MM.1S (cell line): ENCODE measurements around the gene SLC43A3.

ENCODE experiments used
- DNase-seq: peaks from one replicate; pipeline ENCODE4 v3.0.0-alpha.2; 2015
- H2AFZ ChIP-seq: fragments of 300-600 bp; sonication (generic); 2 replicates; pipeline ENCODE4 v1.6.0; 2016; ENCODE audit warnings: antibody characterized with exemption, low read length
- H3F3A ChIP-seq: fragments of 300-600 bp; sonication (generic); 2 replicates; pipeline ENCODE4 v1.6.1; 2016; ENCODE audit warnings: mild to moderate bottlenecking, antibody characterized with exemption, low read length, moderate library complexity, mixed read lengths; ENCODE audit not compliant: insufficient read depth
- H3K27ac ChIP-seq: fragments of 300-600 bp; sonication (generic); 2 replicates; pipeline ENCODE4 v1.5.1; 2016; ENCODE audit warnings: mild to moderate bottlenecking, low read length
- H3K27me3 ChIP-seq: fragments of 300-600 bp; sonication (generic); replicated peaks from 2 replicates; pipeline ENCODE4 v1.6.0; 2016; ENCODE audit warnings: low read length; ENCODE audit not compliant: insufficient read depth
- H3K36me3 ChIP-seq: fragments of 300-600 bp; sonication (generic); replicated peaks from 2 replicates; pipeline ENCODE4 v1.6.1; 2016; ENCODE audit warnings: mild to moderate bottlenecking, low read length, mixed read lengths; ENCODE audit not compliant: insufficient read depth
- H3K4me1 ChIP-seq: fragments of 300-600 bp; sonication (generic); 2 replicates; pipeline ENCODE4 v1.6.1; 2016; ENCODE audit warnings: low read length, mixed read lengths
- H3K4me2 ChIP-seq: fragments of 300-600 bp; sonication (generic); 2 replicates; pipeline ENCODE4 v1.6.0; 2016; ENCODE audit warnings: low read depth, low read length
- H3K4me3 ChIP-seq: fragments of 300-600 bp; sonication (generic); 2 replicates; pipeline ENCODE4 v1.5.1; 2016; ENCODE audit warnings: low read length, mixed read lengths
- H3K79me2 ChIP-seq: fragments of 300-600 bp; sonication (generic); 2 replicates; pipeline ENCODE4 v1.6.1; 2016; ENCODE audit warnings: mixed run types, low read length, mixed read lengths
- H3K9ac ChIP-seq: fragments of 300-600 bp; sonication (generic); 2 replicates; pipeline ENCODE4 v1.6.1; 2016; ENCODE audit warnings: low read length, mixed read lengths
- H3K9me2 ChIP-seq: fragments of 300-600 bp; sonication (generic); replicated peaks from 2 replicates; pipeline ENCODE4 v1.6.1; 2016; ENCODE audit warnings: mild to moderate bottlenecking, low read length, mixed read lengths; ENCODE audit not compliant: insufficient read depth
- H3K9me3 ChIP-seq: fragments of 300-600 bp; sonication (generic); replicated peaks from 2 replicates; pipeline ENCODE4 v1.6.1; 2016; ENCODE audit warnings: mild to moderate bottlenecking, low read length, mixed read lengths; ENCODE audit not compliant: insufficient read depth
- H4K20me1 ChIP-seq: fragments of 300-600 bp; sonication (generic); 2 replicates; pipeline ENCODE4 v1.6.1; 2016; ENCODE audit warnings: mild to moderate bottlenecking, low read length, moderate library complexity, mixed read lengths; ENCODE audit not compliant: insufficient read depth
- EZH2 ChIP-seq: fragments of 300-600 bp; sonication (generic); optimal IDR thresholded peaks from 2 replicates; pipeline ENCODE3; 2017; ENCODE audit warnings: low read depth, mild to moderate bottlenecking, antibody characterized with exemption, low read length, mixed read lengths
- EZH2phosphoT487 ChIP-seq: fragments of 300-600 bp; sonication (generic); IDR thresholded peaks from 2 replicates; pipeline ENCODE4 v1.6.1; 2018; ENCODE audit warnings: antibody characterized with exemption, low read length
- TF ChIP-seq, protein P1 (sequence below): fragments of 300-600 bp; sonication (generic); IDR thresholded peaks from 2 replicates; pipeline ENCODE4 v1.5.1; 2016; ENCODE audit warnings: antibody characterized with exemption, low read length, mixed read lengths

Gene SLC43A3

DNA sequence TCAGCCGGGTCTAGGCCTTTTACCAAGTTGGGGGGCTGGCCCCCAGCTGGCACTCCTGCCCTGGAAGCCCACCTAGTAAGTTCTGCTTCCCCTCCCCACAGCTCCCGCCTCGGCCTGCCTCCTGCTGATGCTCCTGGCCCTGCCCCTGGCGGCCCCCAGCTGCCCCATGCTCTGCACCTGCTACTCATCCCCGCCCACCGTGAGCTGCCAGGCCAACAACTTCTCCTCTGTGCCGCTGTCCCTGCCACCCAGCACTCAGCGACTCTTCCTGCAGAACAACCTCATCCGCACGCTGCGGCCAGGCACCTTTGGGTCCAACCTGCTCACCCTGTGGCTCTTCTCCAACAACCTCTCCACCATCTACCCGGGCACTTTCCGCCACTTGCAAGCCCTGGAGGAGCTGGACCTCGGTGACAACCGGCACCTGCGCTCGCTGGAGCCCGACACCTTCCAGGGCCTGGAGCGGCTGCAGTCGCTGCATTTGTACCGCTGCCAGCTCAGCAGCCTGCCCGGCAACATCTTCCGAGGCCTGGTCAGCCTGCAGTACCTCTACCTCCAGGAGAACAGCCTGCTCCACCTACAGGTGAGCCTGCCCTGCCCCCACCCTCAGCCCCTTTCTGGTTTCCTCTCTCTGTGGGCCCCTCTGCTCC is 40.7 kb upstream of the SLC43A3 start:
- Histone ChIP-seq H2AFZ (no peak overlapping the region), H3K9ac (no peak overlapping the region), H3K79me2 (no peaks in the 10 kb centered on the region), H3F3A (no peaks in the 10 kb centered on the region), H3K27me3 (no peaks in the 10 kb centered on the region), H3K9me2 (no peaks in the 10 kb centered on the region), H3K4me1 (no peaks in the 10 kb centered on the region), H4K20me1 (no peaks in the 10 kb centered on the region), H3K9me3 (no peaks in the 10 kb centered on the region), H3K4me2 (no peak overlapping the region), H3K36me3 (no peaks in the 10 kb centered on the region), H3K4me3 (no peak overlapping the region), H3K27ac (no peak overlapping the region)
- DNase-seq = no peak
- TF ChIP-seq EZH2phosphoT487 = no peak
- TF ChIP-seq, protein P1, sequence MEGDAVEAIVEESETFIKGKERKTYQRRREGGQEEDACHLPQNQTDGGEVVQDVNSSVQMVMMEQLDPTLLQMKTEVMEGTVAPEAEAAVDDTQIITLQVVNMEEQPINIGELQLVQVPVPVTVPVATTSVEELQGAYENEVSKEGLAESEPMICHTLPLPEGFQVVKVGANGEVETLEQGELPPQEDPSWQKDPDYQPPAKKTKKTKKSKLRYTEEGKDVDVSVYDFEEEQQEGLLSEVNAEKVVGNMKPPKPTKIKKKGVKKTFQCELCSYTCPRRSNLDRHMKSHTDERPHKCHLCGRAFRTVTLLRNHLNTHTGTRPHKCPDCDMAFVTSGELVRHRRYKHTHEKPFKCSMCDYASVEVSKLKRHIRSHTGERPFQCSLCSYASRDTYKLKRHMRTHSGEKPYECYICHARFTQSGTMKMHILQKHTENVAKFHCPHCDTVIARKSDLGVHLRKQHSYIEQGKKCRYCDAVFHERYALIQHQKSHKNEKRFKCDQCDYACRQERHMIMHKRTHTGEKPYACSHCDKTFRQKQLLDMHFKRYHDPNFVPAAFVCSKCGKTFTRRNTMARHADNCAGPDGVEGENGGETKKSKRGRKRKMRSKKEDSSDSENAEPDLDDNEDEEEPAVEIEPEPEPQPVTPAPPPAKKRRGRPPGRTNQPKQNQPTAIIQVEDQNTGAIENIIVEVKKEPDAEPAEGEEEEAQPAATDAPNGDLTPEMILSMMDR = no peak
- TF ChIP-seq EZH2 = no peak

DNA sequence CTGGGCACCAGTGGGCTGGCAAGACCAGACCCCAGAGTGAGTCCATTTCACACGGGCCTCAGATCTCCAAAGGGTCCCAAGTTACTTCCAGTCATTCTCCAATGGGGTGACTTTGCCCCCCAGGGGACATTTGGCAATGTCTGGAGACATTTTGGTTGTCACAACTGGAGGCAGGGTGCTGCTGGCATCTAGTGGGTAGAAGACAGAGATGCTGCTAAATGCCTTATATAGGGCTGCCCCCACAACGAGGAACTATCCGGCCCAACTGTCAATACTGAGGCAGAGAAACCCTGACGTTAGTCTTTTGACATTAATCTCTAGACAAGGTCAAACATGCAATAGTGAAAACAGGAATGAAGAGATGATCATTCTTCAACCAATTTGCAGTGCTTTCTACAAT is 39.8 kb upstream of the SLC43A3 start:
- H3K27me3 ChIP-seq = no peaks in the 10 kb centered on the region
- no peaks in the 10 kb centered on the region for H3K4me1 ChIP-seq
- H3F3A ChIP-seq = no peaks in the 10 kb centered on the region
- H2AFZ ChIP-seq = no peak overlapping the region
- no peak for DNase-seq
- TF ChIP-seq, protein P1 = no peak
- no peak for TF ChIP-seq EZH2phosphoT487
- H3K9ac ChIP-seq = no peak overlapping the region
- no peaks in the 10 kb centered on the region for H3K9me3 ChIP-seq
- no peak overlapping the region for H3K4me3 ChIP-seq
- no peaks in the 10 kb centered on the region for H3K9me2 ChIP-seq
- H3K36me3 ChIP-seq = no peaks in the 10 kb centered on the region
- no peak overlapping the region for H3K27ac ChIP-seq
- H3K79me2 ChIP-seq = no peaks in the 10 kb centered on the region
- no peak overlapping the region for H3K4me2 ChIP-seq
- H4K20me1 ChIP-seq = no peaks in the 10 kb centered on the region

DNA sequence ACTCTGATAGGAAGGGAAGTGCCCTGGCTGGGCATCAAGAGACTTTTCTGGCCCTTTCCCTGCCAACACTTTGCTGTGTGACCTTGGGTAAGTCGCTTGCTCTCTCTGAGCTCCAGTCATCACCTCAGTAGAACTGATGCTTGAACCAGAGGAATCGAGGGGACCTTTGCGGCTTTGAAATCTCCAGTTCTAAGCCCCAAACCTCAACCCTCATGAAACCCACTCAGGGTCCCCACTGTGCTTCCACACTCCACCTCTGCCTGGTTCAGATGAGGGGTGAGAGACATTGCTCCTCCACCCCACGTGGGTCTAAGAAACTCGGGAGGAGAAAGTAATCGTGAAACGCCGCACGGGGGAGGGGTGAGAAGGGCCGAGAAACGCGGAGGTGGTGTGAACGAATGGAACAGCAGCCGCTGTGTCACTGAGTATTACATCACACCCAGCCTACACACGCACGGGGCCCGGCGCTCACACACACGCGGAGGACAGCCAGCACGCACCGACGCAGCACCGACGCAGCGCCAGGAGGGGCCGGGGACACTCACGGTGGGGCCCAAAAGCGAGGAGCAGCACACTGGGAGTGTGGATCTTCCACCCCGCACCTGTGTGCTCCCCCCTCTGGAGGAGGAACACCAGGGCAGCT is 37.7 kb upstream of the SLC43A3 start:
- no peaks in the 10 kb centered on the region for H3K79me2 ChIP-seq
- H3K4me1 ChIP-seq = peaks cover 5% of the 10 kb centered on the region
- no peak for DNase-seq
- 0 out of 2 replicates have a peak, but pooled peaks cover 3% of the 10 kb centered on the region for H3F3A ChIP-seq
- no peaks in the 10 kb centered on the region for H3K36me3 ChIP-seq
- no peaks in the 10 kb centered on the region for H4K20me1 ChIP-seq
- no peaks in the 10 kb centered on the region for H3K9me3 ChIP-seq
- no peak overlapping the region for H2AFZ ChIP-seq
- H3K27ac ChIP-seq = no peak overlapping the region
- H3K9ac ChIP-seq = no peak overlapping the region
- no peak overlapping the region for H3K4me2 ChIP-seq
- H3K27me3 ChIP-seq = peaks cover 4% of the 10 kb centered on the region
- TF ChIP-seq EZH2 (no peak), EZH2phosphoT487 (no peak)
- TF ChIP-seq, protein P1 = no peak
- no peak overlapping the region for H3K4me3 ChIP-seq
- no peaks in the 10 kb centered on the region for H3K9me2 ChIP-seq
